NCI-H510A treated with DMSO at 0.1 percent for 48 hours (cell line): ENCODE measurements around the gene PHF5A.

Experiments used
- DNase-seq: peaks from one replicate; lab custom pipeline; 2025; lab: John Stamatoyannopoulos, UW

PHF5A gene

GRCh38 chr22:41468381-41469217, at the start of gene PHF5A, which contains the start of gene ACO2:
TSS of gene PHF5A (minus strand) at chr22:41468692. CDS start at chr22:41468653, 39 bp downstream.
TSS of gene ACO2 (plus strand) at chr22:41469117. CDS start at chr22:41469147, 30 bp downstream.
- peak; percentile 91 for DNase-seq

GRCh38 chr22:41518048-41518347, 49.5 kb upstream of the PHF5A start:
- no peak for DNase-seq

GRCh38 chr22:41517172-41518047, 48.9 kb upstream of the PHF5A start:
- DNase-seq = peak; percentile 65

- DNase-seq = no peak
Measured at GRCh38 chr22:41516462-41516861, 48.0 kb upstream of the PHF5A start.

- DNase-seq = no peak
Measured at GRCh38 chr22:41513391-41513790, 44.9 kb upstream of the PHF5A start.

GRCh38 chr22:41512421-41513194, 44.1 kb upstream of the PHF5A start:
- DNase-seq = peak; percentile 88

- peak; percentile 70 for DNase-seq
Measured at GRCh38 chr22:41511521-41511968, 43.1 kb upstream of the PHF5A start.

- no peak for DNase-seq
Measured at GRCh38 chr22:41508770-41509170, 40.3 kb upstream of the PHF5A start.

- no peak for DNase-seq
Measured at GRCh38 chr22:41507330-41508063, 39.0 kb upstream of the PHF5A start.

GRCh38 chr22:41505511-41506220, 37.2 kb upstream of the PHF5A start:
- DNase-seq = no peak

GRCh38 chr22:41504816-41505215, 36.3 kb upstream of the PHF5A start:
- no peak for DNase-seq

- DNase-seq = no peak
Measured at GRCh38 chr22:41504397-41504796, 35.9 kb upstream of the PHF5A start.

GRCh38 chr22:41501209-41501608, 32.7 kb upstream of the PHF5A start:
- DNase-seq = no peak

- no peak for DNase-seq
Measured at GRCh38 chr22:41500303-41500702, 31.8 kb upstream of the PHF5A start.

- DNase-seq = no peak
Measured at GRCh38 chr22:41499624-41500280, 31.3 kb upstream of the PHF5A start.

- no peak for DNase-seq
Measured at GRCh38 chr22:41498303-41498835, 29.9 kb upstream of the PHF5A start.

- DNase-seq = no peak
Measured at GRCh38 chr22:41491374-41492100, 23.0 kb upstream of the PHF5A start.

GRCh38 chr22:41488596-41489385, 20.3 kb upstream of the PHF5A start:
- no peak for DNase-seq
